OCI-LY3 (cell line): Measurements from ENCODE around the gene ARAP1.

Source experiments
- H2AFZ ChIP-seq: fragments of 200-600, 300-600 bp; shearing (Covaris generic); 2 replicates; pipeline ENCODE4 v1.6.0; 2014; ENCODE audit warnings: antibody characterized with exemption, low read depth, low read length
- H3K27ac ChIP-seq: fragments of 200-600, 300-600 bp; sonication (generic); 2 replicates; pipeline ENCODE4 v1.5.1; 2014; ENCODE audit warnings: mild to moderate bottlenecking, low read length, moderate library complexity, mixed read lengths
- H3K27me3 ChIP-seq: fragments of 200-600, 300-600 bp; sonication (generic); 2 replicates; pipeline ENCODE4 v1.6.1; 2014; ENCODE audit warnings: low read depth, low read length, mixed read lengths
- H3K36me3 ChIP-seq: fragments of 200-600, 300-600 bp; sonication (generic); replicated peaks from 2 replicates; pipeline ENCODE3; 2014; ENCODE audit warnings: low read depth, low read length, mixed read lengths
- H3K4me1 ChIP-seq: fragments of 300-600, 200-600 bp; sonication (generic); 2 replicates; pipeline ENCODE4 v1.6.1; 2014; ENCODE audit warnings: low read length, mixed read lengths
- H3K4me2 ChIP-seq: fragments of 200-600, 300-600 bp; sonication (generic); 2 replicates; pipeline ENCODE4 v1.6.1; 2014; ENCODE audit warnings: low read length, mixed read lengths
- H3K4me3 ChIP-seq: fragments of 300-600, 200-600 bp; sonication (generic); 2 replicates; pipeline ENCODE4 v1.5.1; 2014; ENCODE audit warnings: antibody characterized with exemption, mild to moderate bottlenecking, low read length, moderate library complexity
- H3K79me2 ChIP-seq: fragments of 300-600, 200-600 bp; shearing (Covaris generic); 2 replicates; pipeline ENCODE4 v1.6.1; 2014; ENCODE audit warnings: mild to moderate bottlenecking, low read length, mixed read lengths
- H3K9ac ChIP-seq: fragments of 300-600, 200-600 bp; shearing (Covaris generic); 2 replicates; pipeline ENCODE4 v1.6.0; 2014; ENCODE audit warnings: mild to moderate bottlenecking, low read length, moderate library complexity
- H3K9me3 ChIP-seq: fragments of 200-600, 300-600 bp; shearing (Covaris generic); 2 replicates; pipeline ENCODE4 v1.6.1; 2014; ENCODE audit warnings: low read length, mixed read lengths; ENCODE audit not compliant: insufficient read depth
- H4K20me1 ChIP-seq: fragments of 200-600, 300-600 bp; sonication (generic); 2 replicates; pipeline ENCODE4 v1.6.1; 2016; ENCODE audit warnings: low read length, mixed read lengths; ENCODE audit not compliant: insufficient read depth
- EZH2phosphoT487 ChIP-seq: fragments of 200-600 bp; shearing (Covaris generic); IDR thresholded peaks from 2 replicates; pipeline ENCODE4 v1.6.1; 2018; ENCODE audit warnings: antibody characterized with exemption, mixed run types, low read depth
- TF ChIP-seq, protein P1 (sequence below): fragments of 200-600, 300-600 bp; sonication (generic); IDR thresholded peaks from 2 replicates; pipeline ENCODE4 v1.5.1; 2014; ENCODE audit warnings: antibody characterized with exemption, low read length, low read depth

ARAP1 gene

DNA sequence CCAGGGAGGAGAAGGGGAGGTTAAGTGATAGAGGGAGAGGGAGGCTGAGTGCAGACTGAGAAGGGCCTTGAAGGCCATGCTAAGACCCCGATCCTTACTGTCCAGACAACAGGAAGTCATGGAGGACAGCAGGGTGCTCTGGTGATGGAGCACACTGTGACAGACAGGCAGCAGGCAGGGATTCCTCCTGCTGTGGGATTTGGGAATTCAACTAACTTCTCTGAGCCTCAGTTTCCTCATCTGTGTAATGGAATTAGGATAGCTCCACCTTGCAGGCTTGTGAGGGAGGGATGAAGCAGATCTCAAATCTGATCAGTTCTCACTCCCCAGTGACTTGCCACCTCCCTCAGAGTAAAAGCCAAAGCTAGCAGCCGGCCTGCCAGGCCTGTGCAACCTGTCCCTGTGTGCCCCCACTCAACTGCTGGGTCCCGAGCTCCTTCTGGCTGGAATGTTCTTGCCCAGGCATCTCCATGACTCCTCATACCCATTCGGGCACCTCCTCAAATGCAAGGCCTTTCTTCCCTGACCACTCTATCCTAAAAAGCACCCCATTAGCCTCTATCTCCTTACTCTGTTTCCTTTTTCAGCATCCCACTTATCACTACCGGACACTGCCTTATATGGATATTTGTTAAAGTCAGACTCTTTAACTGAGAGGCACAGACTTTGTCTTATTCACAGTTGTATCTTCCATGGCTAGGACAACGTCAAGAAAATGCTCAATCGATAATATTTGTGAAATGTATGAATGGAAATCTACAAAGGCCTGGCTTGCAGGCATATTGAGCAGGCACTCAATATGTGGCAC, 9.5 kb downstream of the ARAP1 start:
- Histone ChIP-seq H3K79me2 (peaks cover 25% of the 10 kb centered on the region), H3K27ac (no peak overlapping the region), H4K20me1 (peaks cover 4% of the 10 kb centered on the region; the same call in 1 of the 2 replicates), H3K27me3 (no peaks in the 10 kb centered on the region), H3K9me3 (no peaks in the 10 kb centered on the region), H3K4me2 (no peak overlapping the region), H2AFZ (no peak overlapping the region), H3K4me1 (peaks cover 46% of the 10 kb centered on the region), H3K36me3 (no peaks in the 10 kb centered on the region), H3K9ac (no peak overlapping the region), H3K4me3 (no peak overlapping the region)
- TF ChIP-seq, protein P1, sequence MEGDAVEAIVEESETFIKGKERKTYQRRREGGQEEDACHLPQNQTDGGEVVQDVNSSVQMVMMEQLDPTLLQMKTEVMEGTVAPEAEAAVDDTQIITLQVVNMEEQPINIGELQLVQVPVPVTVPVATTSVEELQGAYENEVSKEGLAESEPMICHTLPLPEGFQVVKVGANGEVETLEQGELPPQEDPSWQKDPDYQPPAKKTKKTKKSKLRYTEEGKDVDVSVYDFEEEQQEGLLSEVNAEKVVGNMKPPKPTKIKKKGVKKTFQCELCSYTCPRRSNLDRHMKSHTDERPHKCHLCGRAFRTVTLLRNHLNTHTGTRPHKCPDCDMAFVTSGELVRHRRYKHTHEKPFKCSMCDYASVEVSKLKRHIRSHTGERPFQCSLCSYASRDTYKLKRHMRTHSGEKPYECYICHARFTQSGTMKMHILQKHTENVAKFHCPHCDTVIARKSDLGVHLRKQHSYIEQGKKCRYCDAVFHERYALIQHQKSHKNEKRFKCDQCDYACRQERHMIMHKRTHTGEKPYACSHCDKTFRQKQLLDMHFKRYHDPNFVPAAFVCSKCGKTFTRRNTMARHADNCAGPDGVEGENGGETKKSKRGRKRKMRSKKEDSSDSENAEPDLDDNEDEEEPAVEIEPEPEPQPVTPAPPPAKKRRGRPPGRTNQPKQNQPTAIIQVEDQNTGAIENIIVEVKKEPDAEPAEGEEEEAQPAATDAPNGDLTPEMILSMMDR: no peak
- no peak for TF ChIP-seq EZH2phosphoT487

DNA sequence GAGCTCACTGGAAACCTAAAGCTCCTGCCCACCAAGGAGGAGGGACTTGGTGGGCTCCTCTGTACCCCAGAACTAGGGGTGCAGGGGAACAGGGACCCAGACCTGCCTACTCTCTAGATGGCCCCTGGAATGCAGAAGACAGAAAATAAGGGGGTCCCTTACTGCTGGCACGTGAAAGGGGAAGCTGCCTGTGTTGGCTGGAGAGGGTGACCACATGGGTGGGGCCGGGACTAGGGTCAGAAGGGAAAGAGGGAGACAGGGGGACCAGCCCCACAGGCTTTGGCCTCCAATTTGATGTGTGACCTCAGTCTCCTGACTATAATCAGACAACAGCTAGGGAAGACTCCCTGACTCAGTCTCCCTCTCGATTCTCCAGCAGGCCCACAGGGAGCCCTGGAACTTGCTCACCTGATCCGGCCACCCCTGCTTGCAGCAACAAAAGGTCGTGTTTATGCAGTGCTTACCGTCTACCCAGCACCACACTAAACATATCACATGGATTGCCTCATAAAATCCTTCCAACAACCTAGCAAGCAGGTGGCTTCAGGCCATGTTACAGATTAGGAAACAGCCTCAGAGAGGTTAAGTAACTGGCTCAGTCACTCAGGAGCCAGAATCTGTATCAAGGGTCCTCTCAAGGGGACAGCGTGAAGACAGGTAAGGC, 10.2 kb downstream of the ARAP1 start:
- H3K9ac ChIP-seq: no peak overlapping the region

DNA sequence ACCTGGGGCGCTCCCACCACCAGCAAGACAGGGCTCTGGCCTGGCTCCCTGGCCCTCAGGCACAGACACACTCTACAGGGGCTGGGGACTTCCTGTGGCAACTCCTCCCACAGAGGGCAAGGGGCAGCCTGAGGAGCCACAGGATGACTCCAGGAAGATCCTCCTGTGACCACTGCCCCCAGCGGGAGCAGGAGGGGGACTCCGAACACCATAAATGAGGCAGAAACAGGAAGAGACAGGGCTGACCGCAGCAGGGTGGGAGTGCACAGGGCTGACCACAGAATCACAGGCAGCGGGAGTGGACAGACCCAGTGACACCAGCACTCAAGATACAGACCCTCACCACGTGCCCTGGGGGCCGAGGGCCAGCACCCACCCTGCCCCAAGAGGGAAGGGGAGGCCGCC, 10.8 kb downstream of the ARAP1 start:
- Histone ChIP-seq H3K27me3 (no peaks in the 10 kb centered on the region), H3K9me3 (no peaks in the 10 kb centered on the region), H2AFZ (no peak overlapping the region), H3K36me3 (peaks cover 4% of the 10 kb centered on the region), H3K4me2 (no peak overlapping the region), H3K4me1 (peaks cover 58% of the 10 kb centered on the region), H3K9ac (no peak overlapping the region), H3K27ac (no peak overlapping the region), H3K4me3 (no peak overlapping the region), H4K20me1 (peaks cover 4% of the 10 kb centered on the region; the same call in 1 of the 2 replicates), H3K79me2 (peaks cover 27% of the 10 kb centered on the region)
- TF ChIP-seq EZH2phosphoT487: no peak
- TF ChIP-seq, protein P1: no peak

More for the DNA sequence above, 10.2 kb downstream of the ARAP1 start:
- Histone ChIP-seq H3K4me3 (no peak overlapping the region), H3K27me3 (no peaks in the 10 kb centered on the region), H3K36me3 (peaks cover 3% of the 10 kb centered on the region), H4K20me1 (peaks cover 4% of the 10 kb centered on the region; the same call in 1 of the 2 replicates), H3K27ac (no peak overlapping the region), H3K4me2 (no peak overlapping the region), H3K79me2 (peaks cover 27% of the 10 kb centered on the region), H3K4me1 (peaks cover 53% of the 10 kb centered on the region), H3K9me3 (no peaks in the 10 kb centered on the region), H2AFZ (no peak overlapping the region)
- TF ChIP-seq EZH2phosphoT487: no peak
- TF ChIP-seq, protein P1: no peak
